ENCODE measurements around the gene RFC1.
A peak's percentile ranks its signal among the peaks of the same experiment; 100 is the strongest.

RFC1 gene

GRCh38 chr4:39353478-39354253, 12.5 kb downstream of the RFC1 start:
- DNase-seq (ENCODE audit: low read depth in 2 of 3, low spot score in 1 of 3) = peak in 1 of 3 donors; percentile 25

DNA sequence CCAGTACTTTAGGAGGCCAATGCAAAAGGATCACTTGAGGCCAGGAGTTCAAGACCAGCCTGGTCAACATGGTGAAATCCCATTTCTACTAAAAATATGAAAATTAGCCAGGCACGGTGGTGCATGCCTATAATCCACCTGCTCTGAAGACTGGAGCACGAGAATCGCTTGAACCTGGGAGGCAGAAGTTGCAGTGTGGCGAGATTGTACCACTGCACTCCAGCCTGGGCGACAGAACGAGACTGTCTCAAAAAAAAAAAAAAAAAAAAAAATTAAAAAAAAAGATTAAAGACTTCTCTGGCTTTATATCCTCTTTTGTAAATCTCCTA, 13.0 kb downstream of the RFC1 start:
- DNase-seq (ENCODE audit: low read depth in 2 of 3, low spot score in 1 of 3) = peak in 1 of 3 donors; percentile 16

- DNase-seq (ENCODE audit: low read depth in 2 of 3, low spot score in 1 of 3) = no peak
These were observed 16.8 kb downstream of the RFC1 start for GRCh38 chr4:39349326-39349725.

GRCh38 chr4:39348371-39349315, 17.5 kb downstream of the RFC1 start:
- peak in 2 of 3 donors; percentile 21 to 33 for DNase-seq (ENCODE audit: low read depth in 2 of 3, low spot score in 1 of 3)

GRCh38 chr4:39346856-39347519, 19.2 kb downstream of the RFC1 start:
- no peak for DNase-seq (ENCODE audit: low read depth in 2 of 3, low spot score in 1 of 3)

GRCh38 chr4:39342731-39343130, 23.4 kb downstream of the RFC1 start:
- DNase-seq (ENCODE audit: low read depth in 2 of 3, low spot score in 1 of 3) = no peak

GRCh38 chr4:39341075-39341725, 25.0 kb downstream of the RFC1 start:
- DNase-seq (ENCODE audit: low read depth in 2 of 3, low spot score in 1 of 3) = no peak

DNA sequence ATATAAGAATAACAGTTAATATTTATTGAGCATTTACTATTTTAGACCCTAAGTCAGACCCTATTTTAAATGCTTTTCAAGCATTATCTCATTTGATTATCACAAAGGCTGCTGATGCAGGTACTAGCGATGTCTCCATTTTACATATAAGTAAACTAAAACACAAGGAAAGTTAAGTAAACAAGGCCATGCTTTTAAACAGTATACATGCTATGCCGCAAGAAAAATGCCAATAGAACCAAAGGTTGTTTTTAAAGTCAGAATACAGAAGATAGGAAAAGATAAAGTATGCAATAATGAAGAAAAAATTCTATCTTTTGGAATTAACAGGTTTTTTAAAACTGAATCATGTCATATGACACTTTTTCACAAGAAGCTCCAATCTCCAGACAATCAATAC, 26.2 kb downstream of the RFC1 start:
- no peak for DNase-seq (ENCODE audit: low read depth in 2 of 3, low spot score in 1 of 3)

GRCh38 chr4:39337841-39338240, 28.3 kb downstream of the RFC1 start:
- no peak for DNase-seq (ENCODE audit: low read depth in 2 of 3, low spot score in 1 of 3)

DNA sequence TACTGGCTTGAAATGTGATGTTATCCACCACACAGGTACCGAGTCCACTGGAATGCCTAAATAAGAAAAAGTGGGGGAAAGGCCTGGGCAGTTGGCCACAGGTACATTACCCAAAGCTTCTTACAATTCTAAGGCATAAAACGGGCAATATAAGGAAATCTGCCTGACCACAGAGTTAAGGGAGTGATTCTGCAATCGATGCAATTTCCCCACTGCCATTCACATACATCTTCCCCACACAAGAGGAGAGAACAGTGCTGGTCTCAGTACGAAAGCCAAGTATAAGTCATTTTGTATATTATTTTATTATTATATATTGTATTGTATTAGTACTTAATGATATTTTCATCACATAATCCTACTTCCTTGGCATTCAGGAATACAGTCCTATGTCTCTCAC, 30.6 kb downstream of the RFC1 start:
- no peak for DNase-seq (ENCODE audit: low read depth in 2 of 3, low spot score in 1 of 3)

DNA sequence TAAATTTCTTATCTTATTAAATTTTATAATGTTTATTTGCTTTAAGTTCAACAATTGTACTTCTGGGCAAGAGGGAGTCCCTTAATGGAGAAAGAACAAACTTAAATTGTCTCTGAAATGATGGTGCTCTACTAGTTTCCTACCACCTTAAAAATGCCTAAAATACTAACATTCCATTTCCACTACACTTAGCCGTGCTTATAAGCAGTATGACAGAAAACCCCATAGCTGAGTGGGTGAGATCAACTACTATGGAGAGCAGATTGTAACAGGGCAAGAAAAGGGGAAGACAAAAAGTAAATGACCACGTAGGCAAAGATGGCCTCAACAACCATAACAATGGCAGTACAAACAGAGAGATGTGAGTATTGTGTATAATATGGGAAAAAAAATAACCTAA, 35.0 kb downstream of the RFC1 start:
- DNase-seq (ENCODE audit: low read depth in 2 of 3, low spot score in 1 of 3) = no peak

- no peak for DNase-seq (ENCODE audit: low read depth in 2 of 3, low spot score in 1 of 3)
These were observed 35.8 kb downstream of the RFC1 start for GRCh38 chr4:39330353-39330752.

DNA sequence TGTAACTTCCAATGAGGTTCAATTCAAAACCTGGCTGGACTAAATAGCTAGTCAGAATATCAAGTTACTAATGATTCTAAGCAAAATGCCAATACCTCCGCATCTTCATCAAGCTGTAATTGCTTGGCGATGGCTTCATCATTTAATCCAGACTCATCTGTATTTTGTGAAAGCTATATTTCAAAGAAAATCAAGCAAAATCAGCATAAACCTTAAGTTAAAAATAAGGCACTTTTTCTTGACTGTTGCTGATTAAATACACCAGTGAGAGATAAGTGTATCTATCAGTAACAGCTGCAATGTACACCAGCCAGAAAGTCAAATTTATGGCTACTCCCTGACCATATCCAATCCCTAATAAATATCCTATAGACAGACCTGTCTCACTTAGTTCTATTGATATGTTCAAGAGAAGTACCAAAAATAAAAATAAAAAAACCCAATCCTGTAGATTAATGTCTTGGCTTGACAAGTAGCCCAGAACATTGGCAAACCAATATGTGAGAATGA, 39.6 kb downstream of the RFC1 start:
- DNase-seq (ENCODE audit: low read depth in 2 of 3, low spot score in 1 of 3) = no peak

DNA sequence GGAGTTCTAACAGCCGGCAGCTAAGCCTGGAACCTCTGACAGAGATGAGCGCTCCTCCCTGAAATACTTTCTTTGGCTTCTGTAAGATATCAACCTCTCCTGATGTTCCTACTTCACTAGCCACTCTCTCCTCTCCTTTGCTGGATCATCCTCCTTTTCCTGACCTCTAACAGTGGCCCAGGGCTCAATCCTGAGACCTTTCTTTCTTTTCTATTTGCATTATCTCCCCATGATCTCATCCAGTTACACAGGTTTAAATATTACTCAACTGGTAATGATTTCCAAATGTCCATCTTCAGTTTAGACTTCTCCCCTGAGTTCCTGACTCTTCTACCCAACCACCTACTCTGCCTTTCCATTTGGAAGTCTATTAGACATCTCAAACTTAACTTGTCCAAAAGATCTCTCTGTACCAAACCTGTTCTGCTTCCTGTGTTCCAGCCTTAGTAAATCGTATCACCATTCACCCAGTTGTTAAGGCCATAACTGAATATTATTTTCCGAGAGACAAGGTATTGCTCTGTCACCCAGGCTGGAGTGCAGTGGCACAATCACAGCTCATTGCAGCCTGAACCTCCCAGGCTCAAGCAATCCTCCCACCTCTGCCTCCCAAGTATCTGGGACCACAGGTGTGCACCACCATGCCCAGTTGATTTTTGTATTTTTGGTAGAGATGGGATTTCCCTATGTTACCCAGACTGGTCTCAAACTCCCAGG, 41.1 kb downstream of the RFC1 start:
- no peak for DNase-seq (ENCODE audit: low read depth in 2 of 3, low spot score in 1 of 3)

GRCh38 chr4:39324446-39324845, 41.7 kb downstream of the RFC1 start:
- DNase-seq (ENCODE audit: low read depth in 2 of 3, low spot score in 1 of 3) = no peak

DNA sequence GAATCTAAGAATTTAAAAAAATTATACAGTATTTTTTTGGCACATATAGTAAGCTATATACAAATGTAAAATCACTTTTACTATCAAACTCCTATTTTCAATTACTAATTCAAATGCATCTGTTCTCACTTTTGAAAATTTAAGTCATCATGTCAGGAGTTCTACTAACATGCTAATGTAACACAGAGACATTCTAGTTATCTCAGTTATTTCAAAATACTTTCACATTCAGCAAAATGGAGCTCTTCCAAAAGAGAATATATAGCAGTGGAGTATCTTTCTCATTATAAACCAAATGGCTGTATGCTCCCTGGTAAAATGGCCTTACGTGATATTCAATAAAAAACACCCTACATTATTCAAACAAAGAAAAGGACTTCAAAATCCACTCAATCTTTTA, 42.3 kb downstream of the RFC1 start:
- DNase-seq (ENCODE audit: low read depth in 2 of 3, low spot score in 1 of 3) = no peak

GRCh38 chr4:39320381-39321115, 45.6 kb downstream of the RFC1 start:
- no peak for DNase-seq (ENCODE audit: low read depth in 2 of 3, low spot score in 1 of 3)

DNA sequence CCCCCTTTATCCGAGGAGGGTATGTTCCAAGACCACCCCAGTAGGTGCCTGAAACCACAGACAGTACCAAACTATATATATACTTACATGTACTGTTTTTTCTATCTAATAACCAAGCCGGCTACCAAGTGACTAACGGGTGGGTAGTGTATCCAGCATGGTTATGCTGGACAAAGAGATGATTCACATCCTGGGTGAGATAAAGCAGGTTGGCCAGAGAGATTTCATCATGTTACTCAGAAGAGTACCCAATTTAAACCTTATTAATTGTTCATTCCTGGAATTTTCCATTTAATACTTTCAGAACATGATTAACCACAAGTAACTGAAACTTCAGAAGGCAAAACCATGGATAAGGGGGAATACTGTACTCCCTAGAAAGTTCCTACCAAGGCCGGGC, 46.5 kb downstream of the RFC1 start:
- no peak for DNase-seq (ENCODE audit: low read depth in 2 of 3, low spot score in 1 of 3)

- no peak for DNase-seq (ENCODE audit: low read depth in 2 of 3, low spot score in 1 of 3)
These were observed 53.3 kb downstream of the RFC1 start for GRCh38 chr4:39312816-39313215.

- DNase-seq (ENCODE audit: low read depth in 2 of 3, low spot score in 1 of 3) = no peak
These were observed 57.6 kb downstream of the RFC1 start for GRCh38 chr4:39308611-39309010.

All from stimulated activated CD4-positive, alpha-beta T cell treated with anti-CD3 and anti-CD28 coated beads, Interleukin-12 subunit alpha, Interleukin-12 subunit beta, amount 100 ng/mL, for 48 hours (primary cell).